ENCODE data around the gene NFATC1. TPM values are rescaled to one million over a fixed set of nuclear protein-coding genes. Genes with fewer than 3 reads are reported as not detected.

The NFATC1 gene
- polyA plus RNA-seq, 1 of the 3 experiments (the other 2 are of a cell fraction), result 0.02 TPM

GRCh38 chr18:79383388-79384056, 12.2 kb upstream of the NFATC1 start:
- no peak overlapping the region for H3K9ac ChIP-seq
- no peaks in the 10 kb centered on the region for H3K79me2 ChIP-seq (ENCODE audit: insufficient read depth)
- TF ChIP-seq RFX5 (IDR thresholded peaks at IDR 0.05; ENCODE audit: low read length) (no peak), FOXM1 (IDR thresholded peaks at IDR 0.05; ENCODE audit: low read depth) (no peak), RCOR1 (IDR thresholded peaks at IDR 0.05; ENCODE audit: low read length) (no peak), FOXJ3 (CRISPR knock-in tag; IDR thresholded peaks at IDR 0.05) (no peak), NFIC (IDR thresholded peaks at IDR 0.05; ENCODE audit: borderline replicate concordance) (no peak), RXRA (IDR thresholded peaks at IDR 0.05; ENCODE audit: borderline replicate concordance, low read depth) (no peak), MXI1 (IDR thresholded peaks at IDR 0.05; ENCODE audit: low read depth, low read length) (no peak), YY1 (IDR thresholded peaks at IDR 0.05; ENCODE audit: low read depth) (no peak), MAX (IDR thresholded peaks at IDR 0.05; ENCODE audit: low read depth) (no peak), TEAD4 (IDR thresholded peaks at IDR 0.05; ENCODE audit: borderline replicate concordance, insufficient read depth) (no peak)
- no peaks in the 10 kb centered on the region for H3K9me3 ChIP-seq
- peaks cover 63% of the 10 kb centered on the region for H3K27me3 ChIP-seq (ENCODE audit: insufficient read depth)
- H3K4me2 ChIP-seq, result no peak overlapping the region
- H3F3A ChIP-seq (replicated peaks; ENCODE audit: insufficient read depth), result no peaks in the 10 kb centered on the region
- no CpG with 5 or more reads among the region's 20 CpGs for WGBS (ENCODE audit: low lambda C conversion rate)
- ChIA-PET CTCF (interaction anchor here (0.9 to 7.0 kb wide), 4 partner anchors 14 to 260 kb away, joined by 3 to 41 read pairs (median 8); no protein-coding TSS in a partner anchor), POLR2A (no interaction called here)
- peak; percentile 36 for DNase-seq
- no peak overlapping the region for H3K4me3 ChIP-seq (ENCODE audit: low read depth in 2 of 2, low read length in 1 of 2)
- H3K27ac ChIP-seq (ENCODE audit: low read depth in 2 of 2, low read length in 1 of 2), result no peak overlapping the region
- no peaks in the 10 kb centered on the region for H3K36me3 ChIP-seq (replicated peaks in 1 of 2; ENCODE audit: control insufficient read depth in 1 of 2, insufficient read depth in 2 of 2, low read length in 1 of 2)
- no peaks in the 10 kb centered on the region for H3K9me2 ChIP-seq
- no peaks in the 10 kb centered on the region for H4K20me1 ChIP-seq (ENCODE audit: insufficient read depth)
- H2AFZ ChIP-seq (ENCODE audit: low read depth), result no peak overlapping the region
- no peaks in the 10 kb centered on the region; a peak in 1 of 4 replicates for H3K4me1 ChIP-seq (ENCODE audit: control insufficient read depth in 1 of 2, insufficient read depth in 2 of 2, low read depth in 1 of 2, low read length in 1 of 2)

DNA sequence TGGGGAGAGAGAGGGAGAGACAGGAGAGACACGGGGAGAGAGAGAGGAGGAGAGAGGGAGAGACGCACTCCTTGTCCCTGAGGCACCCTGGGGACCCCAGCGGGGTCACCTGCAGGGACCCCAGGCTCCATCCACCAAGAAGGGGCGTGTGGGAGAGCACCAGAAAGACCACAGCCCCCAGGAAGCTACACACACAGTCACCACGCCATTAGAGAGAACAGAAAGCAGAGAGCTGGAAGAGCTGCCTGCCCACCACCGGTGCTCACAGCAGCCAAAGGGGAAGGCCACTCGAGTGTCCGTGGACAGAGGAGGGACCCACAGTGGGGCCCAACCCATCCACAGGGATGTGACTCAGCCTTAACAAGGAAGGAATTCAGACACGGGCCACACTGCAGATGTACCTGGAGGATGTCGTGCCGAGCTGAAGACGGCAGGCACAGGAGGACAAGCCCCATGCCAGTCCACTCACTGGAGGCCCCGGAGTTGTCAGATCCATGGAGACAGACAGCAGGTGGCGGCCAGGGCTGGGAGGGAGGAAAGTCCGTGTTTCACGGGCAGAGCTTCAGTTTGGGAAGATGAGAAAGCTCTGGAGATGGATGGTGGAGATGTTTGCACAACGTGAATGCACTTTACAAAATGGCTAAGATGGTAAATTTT, 11.5 kb upstream of the NFATC1 start:
- TF ChIP-seq RAD21 (IDR thresholded peaks at IDR 0.05; ENCODE audit: low read length) (no peak), FOSL2 (IDR thresholded peaks at IDR 0.05; ENCODE audit: borderline replicate concordance, low read depth) (no peak), EP300 (IDR thresholded peaks at IDR 0.05; ENCODE audit: borderline replicate concordance in 1 of 2, low read depth in 1 of 2, low read length in 1 of 2) (no peak), ELF1 (IDR thresholded peaks at IDR 0.05) (no peak), JUND (IDR thresholded peaks at IDR 0.05) (no peak), MXI1 (IDR thresholded peaks at IDR 0.05; ENCODE audit: low read depth, low read length) (no peak), RCOR1 (IDR thresholded peaks at IDR 0.05; ENCODE audit: low read length) (no peak), USF1 (IDR thresholded peaks at IDR 0.05; ENCODE audit: borderline replicate concordance, low read depth) (no peak)
- TF ChIP-seq, protein P1, sequence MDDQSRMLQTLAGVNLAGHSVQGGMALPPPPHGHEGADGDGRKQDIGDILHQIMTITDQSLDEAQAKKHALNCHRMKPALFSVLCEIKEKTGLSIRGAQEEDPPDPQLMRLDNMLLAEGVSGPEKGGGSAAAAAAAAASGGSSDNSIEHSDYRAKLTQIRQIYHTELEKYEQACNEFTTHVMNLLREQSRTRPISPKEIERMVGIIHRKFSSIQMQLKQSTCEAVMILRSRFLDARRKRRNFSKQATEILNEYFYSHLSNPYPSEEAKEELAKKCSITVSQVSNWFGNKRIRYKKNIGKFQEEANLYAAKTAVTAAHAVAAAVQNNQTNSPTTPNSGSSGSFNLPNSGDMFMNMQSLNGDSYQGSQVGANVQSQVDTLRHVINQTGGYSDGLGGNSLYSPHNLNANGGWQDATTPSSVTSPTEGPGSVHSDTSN (IDR thresholded peaks at IDR 0.05), result no peak
- TF ChIP-seq, protein P2, sequence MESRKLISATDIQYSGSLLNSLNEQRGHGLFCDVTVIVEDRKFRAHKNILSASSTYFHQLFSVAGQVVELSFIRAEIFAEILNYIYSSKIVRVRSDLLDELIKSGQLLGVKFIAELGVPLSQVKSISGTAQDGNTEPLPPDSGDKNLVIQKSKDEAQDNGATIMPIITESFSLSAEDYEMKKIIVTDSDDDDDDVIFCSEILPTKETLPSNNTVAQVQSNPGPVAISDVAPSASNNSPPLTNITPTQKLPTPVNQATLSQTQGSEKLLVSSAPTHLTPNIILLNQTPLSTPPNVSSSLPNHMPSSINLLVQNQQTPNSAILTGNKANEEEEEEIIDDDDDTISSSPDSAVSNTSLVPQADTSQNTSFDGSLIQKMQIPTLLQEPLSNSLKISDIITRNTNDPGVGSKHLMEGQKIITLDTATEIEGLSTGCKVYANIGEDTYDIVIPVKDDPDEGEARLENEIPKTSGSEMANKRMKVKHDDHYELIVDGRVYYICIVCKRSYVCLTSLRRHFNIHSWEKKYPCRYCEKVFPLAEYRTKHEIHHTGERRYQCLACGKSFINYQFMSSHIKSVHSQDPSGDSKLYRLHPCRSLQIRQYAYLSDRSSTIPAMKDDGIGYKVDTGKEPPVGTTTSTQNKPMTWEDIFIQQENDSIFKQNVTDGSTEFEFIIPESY (IDR thresholded peaks at IDR 0.05; ENCODE audit: borderline replicate concordance, low read depth), result no peak
- Histone ChIP-seq H2AFZ (ENCODE audit: low read depth) (no peak overlapping the region), H3K4me3 (ENCODE audit: low read depth in 2 of 2, low read length in 1 of 2) (no peak overlapping the region), H3K9me3 (no peaks in the 10 kb centered on the region), H3K27ac (ENCODE audit: low read depth in 2 of 2, low read length in 1 of 2) (no peak overlapping the region), H3K36me3 (replicated peaks in 1 of 2; ENCODE audit: control insufficient read depth in 1 of 2, insufficient read depth in 2 of 2, low read length in 1 of 2) (no peaks in the 10 kb centered on the region), H3K9me2 (no peaks in the 10 kb centered on the region), H3K9ac (no peak overlapping the region), H3F3A (replicated peaks; ENCODE audit: insufficient read depth) (no peaks in the 10 kb centered on the region), H3K79me2 (ENCODE audit: insufficient read depth) (no peaks in the 10 kb centered on the region), H3K4me1 (ENCODE audit: control insufficient read depth in 1 of 2, insufficient read depth in 2 of 2, low read depth in 1 of 2, low read length in 1 of 2) (no peaks in the 10 kb centered on the region; a peak in 1 of 4 replicates), H3K4me2 (no peak overlapping the region), H3K27me3 (ENCODE audit: insufficient read depth) (peaks cover 71% of the 10 kb centered on the region), H4K20me1 (ENCODE audit: insufficient read depth) (no peaks in the 10 kb centered on the region)
- CTCF ChIA-PET, result interaction anchor here (1.5 to 7.0 kb wide), 2 partner anchors 145 to 259 kb away, joined by 4 to 41 read pairs; no protein-coding TSS in a partner anchor
- POLR2A ChIA-PET, result no interaction called here
- 10% methylated on average over 12 of the region's 17 CpGs for WGBS (ENCODE audit: low lambda C conversion rate)
- peak; percentile 39 for DNase-seq
